Measurements from ENCODE around the gene NOTCH4. TPM values are rescaled to one million over a fixed set of nuclear protein-coding genes. Genes with fewer than 3 reads are reported as not detected.

Gene NOTCH4
- total and polyA plus RNA-seq, 9 of the 15 experiments (the other 6 are each of a cell fraction or from before 2014, with no cell fraction given): 0.24 to 4.3 (median 1.7) TPM

- Histone ChIP-seq H3K79me2 (ENCODE audit: control insufficient read depth, insufficient read depth, low read length) (peaks cover 20% of the 10 kb centered on the region), H3K9me3 (replicated peaks; ENCODE audit: control insufficient read depth, insufficient read depth, low read depth, low read length) (no peaks in the 10 kb centered on the region), H3K9ac (ENCODE audit: insufficient read depth in 1 of 2, low read depth in 2 of 2, low read length in 2 of 2) (no peak overlapping the region), H3K27me3 (ENCODE audit: control insufficient read depth in 2 of 2, insufficient read depth in 2 of 2, low read length in 2 of 2) (no peaks in the 10 kb centered on the region), H3K27ac (ENCODE audit: extremely low read depth, low read depth, low read length) (no peak overlapping the region), H3K4me2 (ENCODE audit: insufficient read depth, low read length) (no peak overlapping the region), H2AFZ (ENCODE audit: low read depth, low read length) (no peak overlapping the region), H3K4me3 (no peak overlapping the region), H3K9me1 (ENCODE audit: control insufficient read depth, insufficient read depth, low read length) (no peaks in the 10 kb centered on the region), H3K36me3 (ENCODE audit: control insufficient read depth, insufficient read depth, low read length) (no peaks in the 10 kb centered on the region), H3K4me1 (replicated peaks in 1 of 2; ENCODE audit: control insufficient read depth in 2 of 2, insufficient read depth in 2 of 2, low read length in 2 of 2) (peaks cover 23 to 45% of the 10 kb centered on the region in 2 experiments), H4K20me1 (replicated peaks; ENCODE audit: control insufficient read depth, insufficient read depth, low read length) (no peaks in the 10 kb centered on the region)
- CTCF ChIA-PET (ENCODE audit: low intra/inter-chr PET ratio): no interaction called here
- in situ Hi-C loops (cut with MboI): no loop called here
- WGBS (ENCODE audit: insufficient coverage, low coverage, missing lambda C conversion rate): 90% methylated on average over 31 of the region's 47 CpGs
- TF ChIP-seq PCBP1 (IDR thresholded peaks at IDR 0.05; ENCODE audit: low read depth, low read length, poor library complexity, severe bottlenecking): peak; percentile 78
- TF ChIP-seq ZBTB7A (IDR thresholded peaks at IDR 0.05; ENCODE audit: borderline replicate concordance, control insufficient read depth, low read depth, low read length): 0 out of 2 replicates have a peak, but pooled peaks have one; percentile 6
- TF ChIP-seq GTF2F1 (IDR thresholded peaks at IDR 0.05; ENCODE audit: low read depth, low read length): no peak
- TF ChIP-seq, protein P1, sequence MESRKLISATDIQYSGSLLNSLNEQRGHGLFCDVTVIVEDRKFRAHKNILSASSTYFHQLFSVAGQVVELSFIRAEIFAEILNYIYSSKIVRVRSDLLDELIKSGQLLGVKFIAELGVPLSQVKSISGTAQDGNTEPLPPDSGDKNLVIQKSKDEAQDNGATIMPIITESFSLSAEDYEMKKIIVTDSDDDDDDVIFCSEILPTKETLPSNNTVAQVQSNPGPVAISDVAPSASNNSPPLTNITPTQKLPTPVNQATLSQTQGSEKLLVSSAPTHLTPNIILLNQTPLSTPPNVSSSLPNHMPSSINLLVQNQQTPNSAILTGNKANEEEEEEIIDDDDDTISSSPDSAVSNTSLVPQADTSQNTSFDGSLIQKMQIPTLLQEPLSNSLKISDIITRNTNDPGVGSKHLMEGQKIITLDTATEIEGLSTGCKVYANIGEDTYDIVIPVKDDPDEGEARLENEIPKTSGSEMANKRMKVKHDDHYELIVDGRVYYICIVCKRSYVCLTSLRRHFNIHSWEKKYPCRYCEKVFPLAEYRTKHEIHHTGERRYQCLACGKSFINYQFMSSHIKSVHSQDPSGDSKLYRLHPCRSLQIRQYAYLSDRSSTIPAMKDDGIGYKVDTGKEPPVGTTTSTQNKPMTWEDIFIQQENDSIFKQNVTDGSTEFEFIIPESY (CRISPR knock-in tag; IDR thresholded peaks at IDR 0.05): 0 out of 2 replicates have a peak, but pooled peaks have one; percentile 42
- no peak for FAIRE-seq
- no peak for ATAC-seq
- no TSS peak for BruUV-seq (replicated peaks)
- intact Hi-C loops (cut with micrococcal nuclease): no loop called here
- POLR2A ChIA-PET: interaction anchor here (0.6 to 2.0 kb wide), 5 partner anchors 9 to 1531 kb away, joined by 3 to 11 read pairs (median 3); no protein-coding TSS in a partner anchor
- DNase-seq (ENCODE audit: extremely low read depth in 1 of 4, low spot score in 3 of 4): no peak
Observed at GRCh38 chr6:32149092-32149755, 74.6 kb downstream of the NOTCH4 start.

Measured in K562 (cell line).